ENCODE data around the gene CHMP4A.
A peak's percentile ranks its signal among the peaks of the same experiment; 100 is the strongest.

CHMP4A gene, protein sequence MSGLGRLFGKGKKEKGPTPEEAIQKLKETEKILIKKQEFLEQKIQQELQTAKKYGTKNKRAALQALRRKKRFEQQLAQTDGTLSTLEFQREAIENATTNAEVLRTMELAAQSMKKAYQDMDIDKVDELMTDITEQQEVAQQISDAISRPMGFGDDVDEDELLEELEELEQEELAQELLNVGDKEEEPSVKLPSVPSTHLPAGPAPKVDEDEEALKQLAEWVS

DNA sequence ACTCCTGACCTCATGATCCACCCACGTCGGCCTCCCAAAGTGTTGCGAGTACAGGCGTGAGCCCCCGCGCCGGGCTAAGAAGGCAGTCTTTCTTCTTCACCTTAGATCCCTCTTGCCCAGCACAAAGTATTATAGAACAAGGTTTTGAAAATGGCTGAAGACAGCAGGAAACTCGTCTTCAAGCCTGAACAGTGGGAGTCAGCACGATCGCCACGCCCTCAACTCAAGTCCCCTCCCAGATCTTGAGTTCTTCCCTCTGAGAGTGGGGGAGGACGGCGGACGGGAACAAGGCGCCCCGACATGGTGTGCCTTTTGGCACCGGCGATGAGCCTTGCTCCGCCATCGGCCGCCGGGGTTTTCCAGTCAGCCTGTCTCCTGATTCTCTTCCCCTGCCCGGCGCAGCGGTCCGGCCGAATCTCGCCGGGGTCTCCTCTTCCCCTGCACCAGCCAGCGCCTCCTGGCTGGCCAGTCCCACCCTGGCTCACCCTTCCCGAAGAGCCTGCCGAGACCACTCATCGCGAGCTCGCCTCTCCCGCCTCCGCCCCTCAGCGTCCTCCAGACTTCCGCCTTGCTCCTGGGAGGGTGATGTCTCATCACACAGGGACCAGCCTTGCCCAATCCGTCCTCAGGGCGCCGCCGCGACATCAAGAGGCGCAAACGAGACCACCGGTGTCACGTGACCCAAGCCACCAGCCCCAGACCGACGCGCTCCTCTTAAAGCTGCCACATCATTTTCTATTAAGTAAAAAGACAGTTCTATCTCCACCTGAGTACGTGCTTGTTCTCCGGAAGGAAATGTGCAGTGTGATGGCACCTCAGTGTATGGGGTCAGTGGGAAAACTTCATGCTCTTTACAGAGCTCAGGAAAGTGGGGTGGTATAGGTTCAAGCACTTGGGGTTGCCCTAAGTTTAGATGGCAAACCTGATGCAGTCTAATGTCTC lies at the start of gene CHMP4A:
Gene CHMP4A, minus strand, starts transcription at position 565 of the 942 bp plus-strand sequence. Its CDS starts 49 bp downstream, at position 516.
- peak; percentile 97 to 98 for DNase-seq

DNA sequence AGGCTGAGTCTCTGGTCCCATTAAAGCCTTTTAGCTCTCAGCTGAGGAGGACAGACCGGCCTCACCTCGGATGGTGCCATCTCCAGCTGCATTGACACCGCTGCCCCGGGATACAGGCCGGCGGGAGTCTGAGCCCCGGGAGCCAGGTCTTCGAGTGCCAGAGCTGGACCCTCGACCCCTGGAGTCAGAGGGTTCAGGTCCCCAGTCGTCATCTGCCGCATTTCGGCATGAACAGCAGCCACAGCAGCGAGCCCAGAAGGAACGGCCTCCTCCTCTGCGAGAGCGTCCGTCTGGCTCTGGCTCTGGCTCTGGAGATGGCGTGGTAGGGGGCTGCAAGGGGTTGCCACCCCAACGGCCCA lies 48.7 kb upstream of the CHMP4A start:
- no peak for DNase-seq

DNA sequence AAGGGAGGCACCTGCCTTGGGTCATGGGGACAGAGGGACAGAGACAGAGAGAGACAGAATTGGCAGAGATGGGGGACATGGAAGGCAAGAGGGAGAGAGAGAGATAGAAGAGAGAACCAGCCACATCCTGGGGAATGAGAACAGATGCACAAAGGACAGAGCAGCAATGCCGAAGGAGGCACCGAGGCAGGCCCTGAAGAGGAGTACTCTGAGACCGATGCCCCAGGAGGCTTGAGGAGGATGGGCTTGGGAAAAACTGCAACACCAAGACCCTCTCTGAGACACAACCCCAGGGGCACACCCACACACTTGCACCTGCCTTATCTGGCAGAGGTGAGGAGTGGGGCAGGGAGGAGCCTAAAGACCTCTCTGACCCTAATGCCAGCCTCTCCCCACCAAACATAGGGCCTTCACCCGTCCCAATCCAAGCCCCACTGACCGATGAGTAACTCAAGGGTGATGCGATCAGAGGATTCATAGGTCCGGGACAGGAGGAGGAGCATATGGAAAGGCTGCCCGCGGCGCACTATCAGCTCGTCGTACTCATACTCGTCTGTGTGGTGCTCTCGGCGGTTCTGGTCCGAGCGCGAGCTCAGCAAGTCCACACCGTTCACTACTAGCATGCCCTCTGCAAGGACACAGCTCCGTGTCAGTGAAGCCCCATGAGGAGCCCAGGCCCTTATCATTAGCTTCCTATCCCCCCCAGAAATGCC lies 48.1 kb upstream of the CHMP4A start:
- no peak for DNase-seq

DNA sequence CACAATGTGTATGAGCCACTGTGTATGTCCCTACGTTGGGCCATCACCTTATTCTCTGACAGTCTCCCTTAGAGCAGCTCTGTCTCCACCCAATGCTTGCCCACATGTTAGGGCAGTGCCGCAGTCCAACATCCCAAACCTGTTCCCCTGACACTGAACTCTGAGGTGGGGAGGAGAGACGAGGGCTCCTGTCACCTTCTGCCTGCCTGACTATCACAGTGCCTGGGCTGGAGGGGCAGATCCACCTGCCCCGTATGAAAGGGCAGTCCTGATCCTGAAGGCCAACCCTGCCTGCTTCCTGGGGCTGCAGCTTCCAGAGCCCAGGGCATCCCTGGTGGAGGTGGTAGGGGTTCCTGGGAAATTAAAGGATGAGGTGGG lies 47.5 kb upstream of the CHMP4A start:
- DNase-seq: no peak

DNA sequence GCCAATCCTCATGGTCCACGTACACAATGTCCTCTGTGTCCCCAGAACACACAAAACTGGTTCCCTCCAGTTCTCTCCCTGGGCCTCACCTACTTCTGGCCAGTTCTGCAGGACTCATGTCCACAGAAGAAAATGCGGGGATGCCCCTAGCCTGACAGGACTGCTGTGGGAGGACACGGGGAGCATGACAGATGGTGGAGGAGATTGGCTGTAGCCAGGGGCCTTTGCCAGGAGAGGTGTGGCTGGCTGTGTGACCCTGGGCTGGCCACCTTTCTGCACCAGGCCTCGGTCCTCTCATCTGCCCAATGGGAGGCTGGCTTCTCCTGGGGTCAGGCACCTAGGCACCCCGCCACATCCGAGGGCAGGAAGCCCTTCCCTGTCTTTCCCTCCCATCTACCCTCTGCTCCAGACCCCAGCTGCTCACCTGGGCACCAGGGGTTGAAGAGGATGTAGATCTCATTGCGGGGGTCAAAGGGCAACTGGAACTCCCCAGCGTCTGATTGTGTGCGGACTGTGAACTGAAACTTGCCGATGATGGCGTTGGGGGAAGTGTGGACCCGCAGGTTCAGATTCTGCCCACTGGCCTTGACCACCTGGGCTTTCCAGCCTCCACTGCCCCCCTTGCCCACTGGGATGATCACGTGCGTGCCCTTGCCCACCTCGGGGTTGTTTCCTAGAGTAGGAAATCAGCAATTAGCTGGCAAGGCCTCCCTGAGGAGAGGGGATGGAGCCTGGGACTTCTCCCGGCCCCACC lies 46.9 kb upstream of the CHMP4A start:
- DNase-seq: no peak

DNA sequence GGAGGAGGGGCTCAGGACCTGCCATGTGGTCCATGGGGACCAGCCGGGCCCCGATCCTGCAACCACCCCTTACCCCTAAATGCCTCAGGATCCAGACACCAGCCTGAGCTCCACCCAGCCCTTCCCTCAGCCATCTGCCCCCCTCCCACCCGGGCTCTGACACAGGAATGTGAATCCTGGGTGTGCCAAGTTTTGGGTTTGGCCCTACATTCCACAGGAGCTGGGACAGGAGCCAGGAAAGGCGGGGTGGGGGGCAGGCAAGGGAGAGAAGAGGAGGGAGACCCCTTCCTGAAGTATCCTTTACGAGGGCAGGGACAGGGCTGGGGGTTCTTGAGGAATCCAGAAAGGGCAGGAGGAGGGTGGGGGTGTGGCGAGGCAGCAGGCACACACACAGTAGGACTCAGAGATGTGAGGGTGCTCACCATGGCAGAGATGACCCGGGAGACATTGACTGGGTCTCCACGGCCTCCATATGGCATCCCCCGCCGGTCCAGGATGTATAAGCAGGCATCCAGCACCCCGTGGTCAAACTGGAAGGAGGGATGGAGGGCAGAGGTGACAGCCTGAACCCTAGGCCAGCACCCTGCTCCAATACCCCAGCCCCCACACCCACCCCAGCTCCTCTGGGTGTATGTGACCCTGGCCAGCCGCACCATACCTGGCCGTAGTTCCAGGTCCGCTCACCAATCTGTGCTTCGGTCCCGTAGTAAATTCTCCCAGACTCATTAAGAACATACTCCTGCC lies 46.2 kb upstream of the CHMP4A start:
- DNase-seq: peak in 1 of 2 experiments; percentile 26

DNA sequence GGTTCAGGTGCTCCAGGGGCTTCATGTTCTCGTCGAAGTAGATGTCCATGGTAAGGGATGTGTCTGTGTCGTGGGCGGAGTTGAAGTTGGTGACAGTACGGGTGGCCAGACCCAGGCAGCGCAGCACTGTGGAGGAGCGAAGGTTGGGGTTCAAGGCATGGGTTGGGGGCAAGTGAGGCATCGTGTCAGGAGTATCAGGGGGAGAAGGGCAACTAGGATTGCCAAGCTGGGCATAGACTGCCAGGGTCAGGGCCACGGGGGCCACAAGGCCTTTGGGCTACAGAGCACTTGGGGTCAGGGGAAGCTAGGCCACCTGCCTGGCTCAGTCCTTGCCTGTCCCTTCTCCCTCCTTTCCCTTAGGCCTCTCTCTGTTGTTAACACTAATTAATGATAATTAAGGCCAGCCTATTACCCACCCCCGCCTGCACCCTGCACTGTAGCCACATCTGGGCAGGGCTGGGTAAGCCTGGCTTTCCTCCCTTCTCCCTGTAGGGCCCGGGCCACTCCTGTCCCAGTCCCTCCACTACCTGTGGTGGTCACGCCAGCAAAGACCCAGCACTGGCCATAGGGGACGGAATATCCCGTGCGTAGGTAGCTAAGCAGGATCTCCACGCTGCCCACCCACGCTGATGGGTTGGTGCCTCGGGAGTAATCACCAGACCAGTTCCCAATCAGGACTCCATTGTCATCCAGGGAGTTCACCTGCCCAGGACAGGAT lies 45.4 kb upstream of the CHMP4A start:
- DNase-seq: no peak

DNA sequence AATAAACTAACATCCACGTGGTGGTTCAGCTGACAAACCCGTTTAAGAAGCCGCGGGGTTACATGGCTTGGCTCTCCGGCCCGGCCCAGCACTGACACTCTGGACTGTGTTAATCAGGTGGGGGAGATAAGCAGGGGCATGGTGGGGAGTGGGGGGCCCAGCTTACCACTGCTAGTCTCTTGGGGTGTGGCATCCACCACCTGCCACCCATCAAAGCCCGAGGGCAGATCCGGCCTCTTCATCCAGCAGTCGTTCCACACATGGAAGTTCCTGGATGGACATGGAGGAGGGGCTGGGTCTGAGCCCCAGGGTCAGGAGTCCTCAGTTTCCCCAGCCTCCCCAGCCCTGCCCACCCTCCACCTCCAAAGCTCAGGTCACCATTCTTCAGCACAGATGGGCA lies 44.8 kb upstream of the CHMP4A start:
- no peak for DNase-seq

DNA sequence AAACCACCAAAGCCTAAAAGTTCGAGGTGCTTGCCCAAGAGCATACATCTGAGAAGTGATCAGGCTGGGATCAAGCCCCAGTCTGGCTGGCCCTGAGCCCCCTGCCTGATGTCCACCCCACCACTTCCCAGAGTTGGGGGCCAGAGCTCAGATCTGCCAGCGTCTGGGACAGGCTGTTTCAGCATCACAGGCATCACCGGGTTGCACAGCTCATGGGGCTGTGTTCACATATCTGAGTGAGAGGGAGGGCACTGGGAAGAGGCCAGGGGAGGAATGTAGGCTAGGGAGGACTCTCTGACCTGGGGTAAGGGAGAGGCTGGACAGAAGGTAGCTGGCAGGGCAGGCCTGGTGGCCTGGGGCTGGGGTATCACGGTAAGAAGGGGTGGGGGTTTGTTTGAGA lies 43.7 kb upstream of the CHMP4A start:
- DNase-seq: no peak

DNA sequence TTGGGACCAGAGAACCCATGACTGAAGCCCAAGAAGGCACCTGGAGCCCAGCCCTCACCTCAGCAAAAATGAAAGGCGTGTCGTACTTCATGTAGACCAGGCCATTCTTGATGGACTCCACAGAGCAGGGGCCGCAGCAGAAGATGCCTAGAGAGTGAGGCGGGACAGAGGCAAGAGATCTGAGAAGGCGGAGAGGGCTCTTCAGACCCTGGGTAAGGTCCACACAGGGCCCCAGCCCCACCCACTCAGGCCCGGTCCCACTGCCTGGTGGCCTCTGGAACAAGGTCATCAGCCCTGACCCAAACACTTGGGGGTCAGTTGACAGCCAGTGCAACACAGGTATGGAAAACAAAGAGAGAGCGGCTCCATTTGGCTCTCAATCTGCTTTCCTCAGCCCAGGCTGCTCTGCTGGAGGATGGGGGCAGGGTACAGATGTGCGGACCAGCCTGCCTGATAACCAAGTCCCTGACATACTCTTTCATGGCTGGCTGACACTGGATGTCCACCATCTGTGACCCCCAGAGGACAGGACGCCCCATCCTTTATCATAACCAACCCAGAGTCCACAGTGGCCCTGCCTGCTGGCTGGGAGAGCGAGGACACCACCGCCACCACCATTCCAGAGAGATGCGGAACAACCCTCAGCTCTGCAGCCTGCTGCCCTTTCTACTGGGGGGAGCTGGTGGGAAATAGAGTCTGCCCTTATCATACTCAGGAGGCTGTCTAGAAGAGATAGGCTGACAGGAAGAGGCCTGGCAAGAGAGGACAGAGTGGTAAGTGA lies 42.8 kb upstream of the CHMP4A start:
- no peak for DNase-seq

DNA sequence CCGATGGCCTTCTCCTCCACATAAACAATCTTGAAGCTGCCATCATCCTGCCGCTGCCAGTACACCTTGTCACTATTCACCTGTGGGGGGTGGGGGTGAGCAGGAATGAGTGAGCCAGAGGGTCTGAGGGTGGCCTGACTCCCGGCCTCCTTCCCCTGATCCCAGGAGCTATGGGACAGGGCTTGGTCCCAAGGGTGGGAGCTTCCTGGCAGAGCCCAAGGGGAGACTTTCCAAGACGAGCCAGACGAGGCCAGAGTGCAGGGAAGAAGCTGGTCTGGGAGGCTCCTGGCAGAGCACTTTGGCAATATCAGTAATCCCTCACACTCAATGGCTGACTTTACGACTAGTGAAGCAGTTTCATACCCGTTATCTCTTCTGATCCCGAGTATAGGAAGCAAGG lies 42.1 kb upstream of the CHMP4A start:
- no peak for DNase-seq

DNA sequence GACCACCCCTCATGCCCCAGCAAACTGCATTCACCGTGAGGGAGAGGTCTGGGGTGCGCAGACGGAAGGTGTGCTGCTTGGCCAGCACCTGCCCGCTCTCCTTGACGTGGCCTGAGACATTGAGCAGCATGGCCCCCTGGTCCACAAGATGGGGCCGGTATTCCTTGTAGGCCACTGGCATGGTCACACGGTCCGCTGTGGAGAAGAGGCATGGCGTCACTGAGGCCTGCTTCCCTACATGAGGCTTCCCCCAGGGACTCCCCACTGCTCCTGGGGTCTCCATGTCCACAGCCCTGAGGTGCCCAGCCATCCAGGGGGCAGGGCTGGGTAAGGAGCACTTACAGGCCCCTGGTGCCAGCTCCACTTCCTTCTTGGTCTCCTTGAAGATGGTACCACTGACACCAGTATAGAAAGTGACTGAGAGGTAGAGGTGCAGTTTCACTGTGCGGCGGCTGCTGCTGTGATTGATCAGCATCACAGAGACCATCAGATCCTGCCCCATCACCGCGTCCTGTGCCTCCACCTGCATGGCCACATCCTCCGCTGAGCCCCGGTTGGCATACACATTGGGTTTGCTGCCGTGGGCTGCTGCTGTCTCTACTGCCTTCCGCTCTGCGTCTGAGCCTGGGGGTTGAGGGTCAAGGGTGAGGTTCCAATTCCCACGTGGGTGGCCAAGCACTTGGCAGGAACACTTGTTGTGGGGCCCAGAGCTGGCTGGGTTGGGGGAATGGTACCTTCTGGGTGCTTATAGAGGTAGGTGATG lies 41.5 kb upstream of the CHMP4A start:
- DNase-seq: no peak

DNA sequence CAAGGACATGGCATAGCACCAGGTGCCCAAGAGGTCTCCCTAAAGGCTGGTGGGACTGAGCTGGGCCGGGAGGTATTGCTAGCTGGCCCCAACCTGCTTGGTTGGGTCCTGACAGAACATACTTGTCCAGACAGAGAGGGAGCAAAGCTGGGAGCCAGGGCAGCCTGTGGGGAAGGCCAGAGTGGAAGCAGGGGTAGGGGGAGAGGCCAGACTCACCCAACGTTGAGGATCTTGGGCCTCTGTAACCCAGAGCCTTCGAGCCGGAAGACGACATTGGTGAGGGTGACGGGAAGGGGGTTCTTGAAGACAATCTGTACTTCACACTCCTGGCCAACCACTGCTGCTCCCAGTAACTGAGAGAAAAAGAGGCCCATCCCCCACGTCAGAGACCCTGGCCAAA lies 40.6 kb upstream of the CHMP4A start:
- no peak for DNase-seq

DNA sequence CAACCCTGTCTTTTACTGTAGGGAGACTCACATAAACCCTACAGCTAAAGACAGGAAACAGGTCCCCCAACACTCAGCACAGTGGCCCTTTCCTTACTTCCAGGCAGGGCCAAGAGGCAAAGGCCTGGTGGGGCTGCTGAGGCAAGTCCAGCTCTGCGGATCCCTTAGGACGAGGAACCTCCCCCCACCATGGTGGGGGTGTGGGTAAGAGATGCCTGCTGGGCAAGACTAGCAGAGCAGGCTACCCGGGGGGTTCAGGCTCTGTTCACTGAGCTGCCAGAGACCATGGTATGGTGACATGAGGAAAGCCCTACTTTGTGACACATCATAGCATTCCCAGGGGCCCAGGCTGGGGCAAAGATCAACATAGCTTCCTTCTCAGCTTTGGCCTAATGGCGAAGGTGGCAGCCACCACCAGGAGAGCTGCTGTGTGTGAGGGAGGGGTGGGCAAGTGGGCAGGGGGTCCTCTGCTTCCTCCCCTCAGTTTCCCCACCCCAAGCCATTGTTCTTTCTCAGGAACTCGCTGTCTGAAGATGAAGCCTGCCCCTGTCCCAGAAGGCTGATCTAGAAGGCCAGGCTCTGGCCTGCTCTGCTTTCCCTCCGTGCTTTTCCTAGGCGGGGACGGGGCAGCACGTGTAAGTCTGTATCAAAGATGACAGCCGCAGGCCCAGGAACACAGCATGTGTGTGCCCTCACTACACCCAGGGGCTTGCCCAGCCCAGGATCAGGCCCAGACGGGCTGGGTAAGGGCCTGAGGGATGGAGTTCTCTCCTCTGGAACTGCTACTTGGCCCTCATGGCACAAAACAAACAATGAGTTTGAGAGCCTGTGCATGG lies 39.2 kb upstream of the CHMP4A start:
- DNase-seq: no peak

DNA sequence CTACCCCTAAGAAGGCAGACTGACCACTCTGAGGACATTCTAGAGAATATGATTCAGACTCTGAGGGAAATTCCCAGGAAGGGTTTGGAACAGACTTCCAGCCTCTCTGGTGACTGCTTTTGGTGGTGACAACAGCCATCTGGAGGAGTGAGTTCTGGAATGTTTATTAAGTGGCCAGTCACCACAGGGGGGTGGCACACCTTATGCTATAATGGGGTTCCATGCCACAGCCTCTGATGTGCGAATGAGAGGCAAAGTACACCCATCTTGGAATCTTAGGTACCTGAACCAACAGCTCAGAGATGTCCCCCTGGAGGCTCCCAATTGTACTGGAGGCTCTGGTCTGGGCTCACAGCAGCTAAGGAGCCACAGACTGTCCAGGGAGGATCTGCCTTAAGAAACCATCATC lies 38.6 kb upstream of the CHMP4A start:
- no peak for DNase-seq

DNA sequence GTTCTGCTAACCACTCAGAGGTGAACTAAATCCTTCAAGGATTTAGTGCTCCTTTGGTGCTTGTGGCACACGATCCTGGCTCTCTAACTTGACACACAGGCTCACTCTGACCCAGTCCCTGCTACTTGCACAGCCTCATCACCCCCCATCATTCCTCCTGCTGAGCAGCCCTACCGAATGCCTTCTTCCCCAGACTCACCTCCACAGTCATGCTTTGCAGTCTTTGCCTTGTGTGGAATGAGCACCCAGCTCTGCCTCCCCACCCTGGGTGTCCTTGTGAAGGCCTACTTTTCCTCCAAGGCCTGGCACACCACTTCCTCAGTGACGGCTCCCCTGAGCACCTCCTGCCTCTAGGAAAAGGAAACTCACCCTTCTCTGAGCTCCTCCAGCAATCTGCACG lies 37.1 kb upstream of the CHMP4A start:
- no peak for DNase-seq

DNA sequence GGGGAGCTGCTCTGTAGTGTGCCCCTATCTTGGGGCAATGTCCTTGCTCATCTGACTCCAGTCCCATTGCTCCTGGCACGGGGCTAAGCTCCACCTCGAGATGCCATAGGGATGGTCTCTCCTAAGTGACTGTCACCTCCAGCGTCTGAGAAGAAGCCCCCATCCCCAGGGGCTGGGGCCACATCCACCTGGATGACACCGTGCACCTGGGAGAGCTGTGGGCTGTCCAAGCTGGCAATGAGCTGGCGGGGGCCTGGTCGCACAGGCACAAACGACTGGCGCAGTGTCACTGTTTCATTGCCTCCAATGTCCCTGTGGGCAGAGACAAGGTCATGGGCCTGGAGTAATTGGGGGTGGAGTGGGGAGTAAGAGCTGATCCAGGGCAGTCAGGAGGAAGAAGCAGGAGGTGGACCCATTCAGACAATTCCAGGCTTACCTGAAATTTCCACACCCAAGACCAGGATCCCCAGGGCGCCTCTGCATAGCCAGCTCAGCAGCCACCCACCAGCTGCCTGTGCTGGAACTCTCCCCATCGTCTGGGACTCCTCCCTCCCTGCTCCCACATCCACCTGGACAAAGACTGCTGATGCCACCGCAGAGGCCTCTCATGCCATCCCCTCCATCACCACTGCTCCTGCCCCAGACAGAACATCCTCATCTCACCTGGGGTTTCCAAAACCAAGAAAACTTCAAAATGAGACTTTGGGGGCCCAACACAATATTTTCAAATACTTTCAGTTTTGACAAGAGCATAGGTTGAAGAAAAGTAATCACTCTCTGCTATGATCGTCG lies 36.1 kb upstream of the CHMP4A start:
- DNase-seq: no peak

DNA sequence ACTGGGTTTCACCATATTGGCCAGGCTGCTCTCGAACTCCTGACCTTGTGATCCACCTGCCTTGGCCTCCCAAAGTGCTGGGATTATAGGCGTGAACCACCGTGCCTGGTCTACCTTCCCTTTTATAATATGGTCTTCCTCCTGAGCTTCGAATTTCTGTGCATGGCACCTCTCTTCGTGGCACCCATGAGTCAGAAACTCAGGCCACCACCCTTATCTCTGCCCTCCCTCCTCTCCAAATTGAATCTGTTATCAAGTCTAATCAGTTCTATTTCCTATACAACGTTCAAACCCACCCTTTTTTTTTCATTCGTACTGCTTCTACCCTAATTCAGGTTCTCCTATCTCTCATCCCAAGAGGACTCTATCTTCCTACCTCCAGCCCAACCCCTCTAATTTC lies 34.1 kb upstream of the CHMP4A start:
- DNase-seq: no peak
